Liver (tissue), 9 donors: ENCODE measurements around the gene RHAG. TPM values are rescaled to one million over a fixed set of nuclear protein-coding genes. Genes with fewer than 3 reads are reported as not detected.
"Not testable (repeated sequence)": the region's sequence is repeated elsewhere in the genome, so short reads cannot be mapped to it uniquely, and the experiment has no call there.

ENCODE experiments used
- DNase-seq: peaks from one replicate; pipeline ENCODE4 v3.0.0-alpha.2; 2017; ENCODE audit warnings: low spot score
- H3K27ac ChIP-seq, 2 donors: one replicate each; pipeline ENCODE4 v1.7.0; 2013; ENCODE audit warnings: inconsistent platforms in 2 of 2, low read length in 2 of 2, control low read depth in 1 of 2, low read depth in 1 of 2, mild to moderate bottlenecking in 1 of 2
- H3K27me3 ChIP-seq, 4 donors: one replicate each; pipeline versions ENCODE4 v1.6.1 to v1.7.0; 2013; ENCODE audit warnings: low read length in 3 of 4, inconsistent platforms in 1 of 4, mild to moderate bottlenecking in 1 of 4, moderate library complexity in 1 of 4; ENCODE audit not compliant: control insufficient read depth in 4 of 4, insufficient read depth in 4 of 4
- H3K36me3 ChIP-seq, 4 donors: one replicate each; pipeline versions ENCODE4 v1.6.1 to v1.7.0; 2013; ENCODE audit warnings: low read length in 3 of 4, mild to moderate bottlenecking in 3 of 4, low read depth in 1 of 4, moderate library complexity in 1 of 4; ENCODE audit not compliant: control insufficient read depth in 4 of 4, insufficient read depth in 3 of 4
- H3K4me1 ChIP-seq, 4 donors: one replicate each; pipeline versions ENCODE4 v1.6.1 to v1.7.0; 2013; ENCODE audit warnings: low read length in 3 of 4, mild to moderate bottlenecking in 3 of 4, moderate library complexity in 1 of 4; ENCODE audit not compliant: control insufficient read depth in 4 of 4, insufficient read depth in 4 of 4
- H3K4me3 ChIP-seq, 3 donors: one replicate each; pipeline versions ENCODE4 v1.6.1 to v1.7.0; 2013; ENCODE audit warnings: low read length in 3 of 3, control low read depth in 1 of 3, low read depth in 1 of 3, mild to moderate bottlenecking in 1 of 3
- H3K9ac ChIP-seq, 2 donors: one replicate each; pipeline ENCODE4 v1.7.0; 2013; ENCODE audit warnings: low read length in 2 of 2, mild to moderate bottlenecking in 2 of 2, moderate library complexity in 2 of 2, control low read depth in 1 of 2, low read depth in 1 of 2
- H3K9me3 ChIP-seq, 4 donors: one replicate each; pipeline versions ENCODE4 v1.6.1 to v1.7.0; 2013; ENCODE audit warnings: low read length in 3 of 4; ENCODE audit not compliant: control insufficient read depth in 4 of 4
- CTCF ChIP-seq: fragments of 150-350 bp; IDR thresholded peaks from 2 replicates; pipeline ENCODE4 v1.5.1; 2017; ENCODE audit warnings: improper control_type of control experiment, low read depth, low read length; ENCODE audit not compliant: missing input control
- EGR1 ChIP-seq, 2 donors: IDR thresholded peaks; 2 replicates each; pipeline ENCODE4 v1.6.1; 2016 to 2018; ENCODE audit warnings: antibody characterized with exemption in 2 of 2, low read depth in 2 of 2
- FOXA1 ChIP-seq: IDR thresholded peaks from 2 replicates; pipeline ENCODE4 v1.6.1; 2016; ENCODE audit warnings: antibody characterized with exemption
- FOXA2 ChIP-seq: IDR thresholded peaks from 2 replicates; pipeline ENCODE4 v1.6.1; 2016; ENCODE audit warnings: antibody characterized with exemption
- GABPA ChIP-seq, 2 donors: IDR thresholded peaks in 1 of 2; conservative IDR thresholded peaks in 1 of 2; 2 replicates each; pipeline ENCODE4 v1.6.1; 2016; ENCODE audit warnings: antibody characterized with exemption in 2 of 2, mild to moderate bottlenecking in 1 of 2, moderate library complexity in 1 of 2
- HNF4A ChIP-seq, 2 donors: conservative IDR thresholded peaks; 2 replicates each; pipeline ENCODE4 v1.6.1; 2016; ENCODE audit warnings: antibody characterized with exemption in 2 of 2, mild to moderate bottlenecking in 2 of 2
- HNF4G ChIP-seq: IDR thresholded peaks from 2 replicates; pipeline ENCODE4 v1.6.1; 2016; ENCODE audit warnings: antibody characterized with exemption
- JUND ChIP-seq, 2 donors: IDR thresholded peaks; 2 replicates each; pipeline ENCODE4 v1.6.1; 2016; ENCODE audit warnings: antibody characterized with exemption in 2 of 2
- MAX ChIP-seq: IDR thresholded peaks from 2 replicates; pipeline ENCODE4 v1.6.1; 2016; ENCODE audit warnings: antibody characterized with exemption
- NR2F2 ChIP-seq: IDR thresholded peaks from 2 replicates; pipeline ENCODE4 v1.6.1; 2016; ENCODE audit warnings: antibody characterized with exemption
- RAD21 ChIP-seq, 2 donors: IDR thresholded peaks; 2 replicates each; pipeline ENCODE4 v1.6.1; 2016; ENCODE audit warnings: antibody characterized with exemption in 2 of 2, mild to moderate bottlenecking in 2 of 2
- REST ChIP-seq: IDR thresholded peaks from 2 replicates; pipeline ENCODE4 v1.6.1; 2016; ENCODE audit warnings: antibody characterized with exemption, mild to moderate bottlenecking
- RXRA ChIP-seq, 2 donors: IDR thresholded peaks; 2 replicates each; pipeline ENCODE4 v1.6.1; 2017 to 2018; ENCODE audit warnings: antibody characterized with exemption in 2 of 2, mild to moderate bottlenecking in 1 of 2
- SP1 ChIP-seq: IDR thresholded peaks from 2 replicates; pipeline ENCODE4 v1.6.1; 2018; ENCODE audit warnings: antibody characterized with exemption, mild to moderate bottlenecking
- TAF1 ChIP-seq: conservative IDR thresholded peaks from 2 replicates; pipeline ENCODE4 v1.6.1; 2016; ENCODE audit warnings: antibody characterized with exemption, mild to moderate bottlenecking
- YY1 ChIP-seq: IDR thresholded peaks from 2 replicates; pipeline ENCODE4 v1.6.1; 2016; ENCODE audit warnings: antibody characterized with exemption, mild to moderate bottlenecking
- ZBTB33 ChIP-seq: IDR thresholded peaks from 2 replicates; pipeline ENCODE4 v1.6.1; 2016; ENCODE audit warnings: antibody characterized with exemption
- WGBS: extraction: QIAGEN DNeasy Blood & Tissue Kit; methylation state at CpG from one replicate; pipeline ENCODE4 v1.1.7; 2013; 5-methylcytosine and 5-hydroxymethylcytosine counted together
- polyA plus RNA-seq, 2 donors: library from polyadenylated mRNA; stranded (reverse) in 1 of 2; unstranded in 1 of 2; fragments of 200-250 nt in 1 of 2; fragments of >200 nt in 1 of 2; fragmentation: Nextera tagmentation in 1 of 2; extraction: Ambion mirVana in 1 of 2; gene quantifications; one replicate each; pipeline versions ENCODE4 v1.2.1 to v1.2.3, GENCODE V29; 2013 to 2015
- total RNA-seq, 2 donors: library from RNA; depleted of rRNA; stranded (reverse); fragments of >200 nt; gene quantifications; one replicate each; pipeline ENCODE4 v1.2.3, GENCODE V29; 2014
- donor health status: healthy.
- donor health status: healthy.
- donor health status: healthy.
- donor health status: healthy.
- donor health status: healthy.

RHAG gene
- total and polyA plus RNA-seq, 4 donors, result 0.07 to 345 TPM; not detected in 2

- no peaks in the 10 kb centered on the region for H3K9me3 ChIP-seq
- H3K9ac ChIP-seq, result no peak overlapping the region
- no peaks in the 10 kb centered on the region for H3K27me3 ChIP-seq
- no peaks in the 10 kb centered on the region for H3K4me1 ChIP-seq
- no peak for TF ChIP-seq RAD21 (IDR thresholded peaks at IDR 0.05)
- TF ChIP-seq FOXA1, result no peak
- no peak for TF ChIP-seq NR2F2
- no peak for TF ChIP-seq HNF4A (conservative IDR thresholded peaks at IDR 0.05)
- no peak for TF ChIP-seq RXRA (IDR thresholded peaks at IDR 0.05)
- no peak for TF ChIP-seq HNF4G
- no peak for TF ChIP-seq FOXA2
- no peak for TF ChIP-seq JUND (IDR thresholded peaks at IDR 0.05)
- TF ChIP-seq YY1, result no peak
- TF ChIP-seq ZBTB33, result no peak
- no peak for TF ChIP-seq CTCF
- no peak for TF ChIP-seq MAX
- no peak for TF ChIP-seq TAF1
- TF ChIP-seq SP1, result no peak
- no peak for TF ChIP-seq EGR1 (IDR thresholded peaks at IDR 0.05; ENCODE audit: low read depth in 2 of 2)
- TF ChIP-seq GABPA (IDR thresholded peaks at IDR 0.05 in 1 of 2, conservative IDR thresholded peaks at IDR 0.05 in 1 of 2), result no peak
- no peak for TF ChIP-seq REST
- no peak overlapping the region for H3K27ac ChIP-seq
- H3K36me3 ChIP-seq, result no peaks in the 10 kb centered on the region
- no peak overlapping the region for H3K4me3 ChIP-seq
- no peak for DNase-seq
These were observed 18.4 kb downstream of the RHAG start for GRCh38 chr6:49618257-49618656.

- not testable (repeated sequence) for H3K27me3 ChIP-seq, H3K9ac ChIP-seq, H3K27ac ChIP-seq, DNase-seq, H3K36me3 ChIP-seq, H3K4me3 ChIP-seq, H3K9me3 ChIP-seq, H3K4me1 ChIP-seq
- 87% methylated on average over 5 of the region's 5 CpGs for WGBS
These were observed 22.5 kb downstream of the RHAG start for GRCh38 chr6:49614144-49614543.
